ENCODE measurements around the gene PRR11. TPM values are rescaled to one million over a fixed set of nuclear protein-coding genes. Genes with fewer than 3 reads are reported as not detected.

PRR11 gene
- total and polyA plus RNA-seq, 2 of the 4 experiments (the other 2 are of a cell fraction) = 8.6 to 24.0 TPM

- Histone ChIP-seq H3K14ac (replicated peaks; ENCODE audit: low read depth, low read length) (no peak overlapping the region), H3K36me3 (ENCODE audit: control insufficient read depth, insufficient read depth, low read length) (peaks cover 3% of the 10 kb centered on the region; the same call in 1 of the 2 replicates), H2AK5ac (ENCODE audit: low read depth, low read length) (no peak overlapping the region), H4K20me1 (ENCODE audit: insufficient read depth, low read length) (no peaks in the 10 kb centered on the region), H3K9ac (ENCODE audit: low read depth, low read length) (no peak overlapping the region), H3K56ac (ENCODE audit: extremely low read depth, insufficient read depth, low read length) (no peak overlapping the region), H2BK120ac (ENCODE audit: low read depth, low read length) (no peak overlapping the region), H2AFZ (replicated peaks; ENCODE audit: low read length, poor library complexity) (no peak overlapping the region), H2BK5ac (ENCODE audit: low read depth, low read length, poor library complexity, severe bottlenecking) (no peak overlapping the region), H3K9me1 (ENCODE audit: insufficient read depth, low read length) (no peaks in the 10 kb centered on the region; the same call in 1 of the 2 replicates), H2BK20ac (ENCODE audit: low read depth, low read length) (no peak overlapping the region), H4K91ac (ENCODE audit: insufficient read depth, low read depth, low read length) (no peak overlapping the region), H3K23ac (ENCODE audit: low read depth, low read length) (no peak overlapping the region), H3K27ac (ENCODE audit: insufficient read depth, low read length) (no peak overlapping the region), H3K79me1 (ENCODE audit: low read depth in 1 of 2, low read length in 2 of 2) (peaks cover 4 to 24% of the 10 kb centered on the region in 2 experiments), H3K27me3 (ENCODE audit: control insufficient read depth, insufficient read depth, low read length) (no peaks in the 10 kb centered on the region), H2BK15ac (ENCODE audit: low read depth, low read length) (no peak overlapping the region), H3K4me1 (ENCODE audit: control insufficient read depth, insufficient read depth, low read length) (no peaks in the 10 kb centered on the region), H3K4me3 (ENCODE audit: insufficient read depth, low read depth, low read length) (no peak overlapping the region), H3K4ac (ENCODE audit: low read depth, low read length) (no peak overlapping the region), H3K18ac (ENCODE audit: low read depth, low read length) (no peak overlapping the region), H4K8ac (ENCODE audit: low read depth in 2 of 2, low read length in 2 of 2) (no peak overlapping the region), H3K9me3 (ENCODE audit: control insufficient read depth, insufficient read depth, low read length) (no peaks in the 10 kb centered on the region), H2AK9ac (replicated peaks; ENCODE audit: low read depth, low read length, poor library complexity) (no peak overlapping the region), H3K4me2 (ENCODE audit: low read depth, low read length) (no peak overlapping the region), H4K5ac (ENCODE audit: low read depth, low read length) (no peak overlapping the region)
- ATAC-seq (ENCODE audit: low read depth) (peak; percentile 57; the same call in 1 of the 2 replicates), DNase-seq (peak; percentile 30)
- no TSS peak for BruUV-seq (replicated peaks)
- WGBS, 2 experiments (ENCODE audit: extremely low coverage in 2 of 2, insufficient read length in 1 of 2) = no CpG with 5 or more reads among the region's 3 CpGs
- in situ Hi-C loops (cut with MboI; ENCODE audit: low sequenced_read_pairs) = no loop called here
- ChIA-PET CTCF (no interaction called here), POLR2A (ENCODE audit: unreplicated experiment) (no interaction called here)
- dilution Hi-C loops (cut with HindIII; ENCODE audit: low sequenced_read_pairs, unreplicated experiment) = no loop called here
- TF ChIP-seq RCOR1 (IDR thresholded peaks at IDR 0.05; ENCODE audit: insufficient replicate concordance, low read length) (no peak), RAD21 (IDR thresholded peaks at IDR 0.05; ENCODE audit: low read length) (no peak), RFX5 (IDR thresholded peaks at IDR 0.05; ENCODE audit: low read depth, low read length) (no peak), POLR2A (IDR thresholded peaks at IDR 0.05; ENCODE audit: low read depth, low read length) (no peak), NFE2L2 (IDR thresholded peaks at IDR 0.05; ENCODE audit: low read depth, low read length) (no peak), FOS (IDR thresholded peaks at IDR 0.05; ENCODE audit: low read depth, low read length) (no peak), CHD1 (IDR thresholded peaks at IDR 0.05; ENCODE audit: low read depth, low read length) (no peak), CEBPB (IDR thresholded peaks at IDR 0.05; ENCODE audit: low read depth, low read length) (no peak), CTCF (conservative IDR thresholded peaks at IDR 0.05; ENCODE audit: low read depth, low read length) (no peak), SMC3 (IDR thresholded peaks at IDR 0.05; ENCODE audit: low read depth, low read length) (no peak), MXI1 (IDR thresholded peaks at IDR 0.05; ENCODE audit: borderline replicate concordance, low read depth, low read length) (no peak), MAZ (IDR thresholded peaks at IDR 0.05; ENCODE audit: borderline replicate concordance, low read depth, low read length) (no peak)
- TF ChIP-seq, protein P1, sequence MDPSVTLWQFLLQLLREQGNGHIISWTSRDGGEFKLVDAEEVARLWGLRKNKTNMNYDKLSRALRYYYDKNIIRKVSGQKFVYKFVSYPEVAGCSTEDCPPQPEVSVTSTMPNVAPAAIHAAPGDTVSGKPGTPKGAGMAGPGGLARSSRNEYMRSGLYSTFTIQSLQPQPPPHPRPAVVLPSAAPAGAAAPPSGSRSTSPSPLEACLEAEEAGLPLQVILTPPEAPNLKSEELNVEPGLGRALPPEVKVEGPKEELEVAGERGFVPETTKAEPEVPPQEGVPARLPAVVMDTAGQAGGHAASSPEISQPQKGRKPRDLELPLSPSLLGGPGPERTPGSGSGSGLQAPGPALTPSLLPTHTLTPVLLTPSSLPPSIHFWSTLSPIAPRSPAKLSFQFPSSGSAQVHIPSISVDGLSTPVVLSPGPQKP (IDR thresholded peaks at IDR 0.05; ENCODE audit: borderline replicate concordance, low read depth, low read length) = no peak
- TF ChIP-seq, protein P2, sequence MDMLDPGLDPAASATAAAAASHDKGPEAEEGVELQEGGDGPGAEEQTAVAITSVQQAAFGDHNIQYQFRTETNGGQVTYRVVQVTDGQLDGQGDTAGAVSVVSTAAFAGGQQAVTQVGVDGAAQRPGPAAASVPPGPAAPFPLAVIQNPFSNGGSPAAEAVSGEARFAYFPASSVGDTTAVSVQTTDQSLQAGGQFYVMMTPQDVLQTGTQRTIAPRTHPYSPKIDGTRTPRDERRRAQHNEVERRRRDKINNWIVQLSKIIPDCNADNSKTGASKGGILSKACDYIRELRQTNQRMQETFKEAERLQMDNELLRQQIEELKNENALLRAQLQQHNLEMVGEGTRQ (IDR thresholded peaks at IDR 0.05; ENCODE audit: low read depth, low read length) = no peak
- intact Hi-C loops (cut with micrococcal nuclease) = no loop called here
Observed at GRCh38 chr17:59186850-59187249, 31.3 kb downstream of the PRR11 start.
